ENCODE measurements around the gene QKI.

Gene QKI

DNA sequence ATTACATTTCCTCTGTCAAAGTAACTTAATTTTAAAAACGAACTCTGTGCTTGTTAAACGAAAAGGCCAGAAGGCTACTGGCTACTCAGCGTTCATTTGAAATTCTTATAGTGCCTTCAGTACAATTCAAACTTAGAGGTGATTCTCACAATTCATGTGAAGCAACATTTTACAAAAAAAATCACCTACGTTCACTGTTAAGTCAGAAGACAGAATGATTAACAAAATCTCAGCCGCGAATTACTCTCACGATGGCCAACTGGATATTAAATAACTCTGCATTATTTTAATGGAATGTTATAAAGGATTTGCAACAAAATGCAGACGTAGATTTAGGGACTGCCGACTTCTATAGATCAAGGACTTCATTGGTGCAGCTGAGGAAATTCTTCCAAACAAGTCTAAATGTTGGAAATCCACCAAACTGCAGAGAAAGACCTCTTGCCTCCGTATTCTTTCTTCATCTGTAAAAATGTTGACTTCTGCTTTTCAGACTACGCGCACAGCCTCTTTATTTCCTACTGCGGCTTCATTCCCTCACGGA is 1.6 kb upstream of the QKI start:
- Histone ChIP-seq H3K27ac (ENCODE audit: insufficient read depth, low read depth, low read length, poor library complexity, severe bottlenecking) (peak overlapping the region; percentile 87), H3K9me3 (ENCODE audit: control insufficient read depth, low read length) (peaks cover 2% of the 10 kb centered on the region)
- 11 to 13% methylated on average over 14 of the region's 14 CpGs for WGBS, 2 experiments

DNA sequence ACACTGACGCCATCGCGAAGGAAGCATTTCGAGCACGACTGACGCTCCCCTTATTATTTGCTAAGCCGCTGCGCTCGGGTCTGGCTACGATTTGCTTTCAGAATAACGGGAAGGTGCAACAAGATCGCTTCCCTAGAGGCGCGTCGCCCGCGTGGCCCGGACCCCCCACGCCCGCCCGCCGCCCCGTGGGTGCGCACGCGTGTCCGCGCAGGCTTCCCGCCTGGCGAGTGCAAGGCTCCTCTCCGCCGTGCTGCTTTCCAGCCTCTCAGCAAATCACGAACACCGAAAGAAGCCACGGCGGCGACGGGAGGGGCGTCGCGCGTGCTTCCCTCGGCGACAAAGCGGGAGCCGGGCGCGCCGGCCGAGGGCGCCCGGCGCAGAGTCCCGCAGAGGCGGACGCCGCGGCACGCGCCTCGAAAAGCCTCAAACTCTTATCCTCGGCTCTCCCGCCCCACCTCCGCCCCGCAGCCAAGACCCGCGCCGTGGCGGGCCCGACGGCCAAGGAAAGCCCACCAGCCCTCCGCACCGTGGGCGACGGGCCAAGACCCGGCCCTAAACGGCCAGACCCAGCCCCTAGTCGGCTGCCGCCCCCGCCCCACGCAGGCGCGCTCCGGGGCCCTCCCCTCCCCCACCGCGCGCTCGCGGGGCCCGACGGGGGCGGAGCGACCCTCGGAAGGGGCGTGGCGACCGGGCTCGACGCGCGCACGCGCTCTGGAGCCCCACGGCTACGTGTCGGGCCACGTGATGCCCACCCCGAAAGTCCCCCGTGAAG is 987 bp upstream of the QKI start:
- H3K27me3 ChIP-seq (ENCODE audit: control insufficient read depth, insufficient read depth, low read length, poor library complexity, severe bottlenecking) = no peaks in the 10 kb centered on the region
- H3K36me3 ChIP-seq (ENCODE audit: control insufficient read depth, insufficient read depth, low read length) = no peaks in the 10 kb centered on the region
- H3K9me3 ChIP-seq (ENCODE audit: control insufficient read depth, low read length) = peaks cover under 1% of the 10 kb centered on the region
- H3K27ac ChIP-seq (ENCODE audit: insufficient read depth, low read depth, low read length, poor library complexity, severe bottlenecking) = peak overlapping the region; percentile 87
- H3K4me3 ChIP-seq (ENCODE audit: insufficient read depth, low read depth, low read length) = peak overlapping the region; percentile 72
- 0% methylated on average over 109 of the region's 109 CpGs for WGBS, 2 experiments
- peaks cover 5% of the 10 kb centered on the region for H3K4me1 ChIP-seq (ENCODE audit: control insufficient read depth, insufficient read depth, low read length)

More for the DNA sequence above, 1.6 kb upstream of the QKI start:
- no peaks in the 10 kb centered on the region for H3K4me1 ChIP-seq (ENCODE audit: control insufficient read depth, insufficient read depth, low read length)
- no peaks in the 10 kb centered on the region for H3K27me3 ChIP-seq (ENCODE audit: control insufficient read depth, insufficient read depth, low read length, poor library complexity, severe bottlenecking)
- no peaks in the 10 kb centered on the region for H3K36me3 ChIP-seq (ENCODE audit: control insufficient read depth, insufficient read depth, low read length)
- peak overlapping the region; percentile 72 for H3K4me3 ChIP-seq (ENCODE audit: insufficient read depth, low read depth, low read length)

DNA sequence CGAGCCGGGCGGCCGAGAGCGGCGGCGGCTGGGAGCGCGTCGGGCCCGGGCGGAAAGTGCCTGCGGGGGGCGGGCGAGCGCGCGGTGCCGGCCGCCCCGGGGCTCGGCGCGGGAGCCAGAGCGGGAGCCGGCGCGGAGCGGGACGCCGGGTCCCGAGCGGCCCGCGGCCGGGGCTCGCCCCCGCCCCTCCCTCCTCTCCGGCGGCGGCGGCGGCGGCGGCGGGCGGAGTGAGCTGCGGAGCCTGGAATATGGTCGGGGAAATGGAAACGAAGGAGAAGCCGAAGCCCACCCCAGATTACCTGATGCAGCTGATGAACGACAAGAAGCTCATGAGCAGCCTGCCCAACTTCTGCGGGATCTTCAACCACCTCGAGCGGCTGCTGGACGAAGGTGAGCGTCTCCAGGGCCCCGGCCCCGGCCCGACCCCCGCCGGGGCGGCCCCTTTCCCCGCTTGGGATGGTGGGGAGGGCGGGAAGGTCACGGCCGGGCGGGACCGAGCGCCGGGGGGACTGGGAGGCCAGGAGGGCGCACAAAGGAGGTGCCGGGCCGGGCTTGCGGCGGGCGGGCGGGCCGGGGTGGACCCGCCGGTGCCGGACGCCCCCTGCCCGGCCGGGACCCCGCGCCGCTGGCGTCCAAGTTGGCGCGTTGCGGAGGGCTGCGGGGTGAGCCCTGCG is 565 bp downstream of the QKI start:
- Histone ChIP-seq H3K27me3 (ENCODE audit: control insufficient read depth, insufficient read depth, low read length, poor library complexity, severe bottlenecking) (no peaks in the 10 kb centered on the region), H3K9me3 (ENCODE audit: control insufficient read depth, low read length) (no peaks in the 10 kb centered on the region), H3K4me1 (ENCODE audit: control insufficient read depth, insufficient read depth, low read length) (peaks cover 12% of the 10 kb centered on the region), H3K4me3 (ENCODE audit: insufficient read depth, low read depth, low read length) (peak overlapping the region; percentile 90), H3K36me3 (ENCODE audit: control insufficient read depth, insufficient read depth, low read length) (no peaks in the 10 kb centered on the region), H3K27ac (ENCODE audit: insufficient read depth, low read depth, low read length, poor library complexity, severe bottlenecking) (peak overlapping the region; percentile 68)
- WGBS, 2 experiments = 1% methylated on average over 94 of the region's 94 CpGs

DNA sequence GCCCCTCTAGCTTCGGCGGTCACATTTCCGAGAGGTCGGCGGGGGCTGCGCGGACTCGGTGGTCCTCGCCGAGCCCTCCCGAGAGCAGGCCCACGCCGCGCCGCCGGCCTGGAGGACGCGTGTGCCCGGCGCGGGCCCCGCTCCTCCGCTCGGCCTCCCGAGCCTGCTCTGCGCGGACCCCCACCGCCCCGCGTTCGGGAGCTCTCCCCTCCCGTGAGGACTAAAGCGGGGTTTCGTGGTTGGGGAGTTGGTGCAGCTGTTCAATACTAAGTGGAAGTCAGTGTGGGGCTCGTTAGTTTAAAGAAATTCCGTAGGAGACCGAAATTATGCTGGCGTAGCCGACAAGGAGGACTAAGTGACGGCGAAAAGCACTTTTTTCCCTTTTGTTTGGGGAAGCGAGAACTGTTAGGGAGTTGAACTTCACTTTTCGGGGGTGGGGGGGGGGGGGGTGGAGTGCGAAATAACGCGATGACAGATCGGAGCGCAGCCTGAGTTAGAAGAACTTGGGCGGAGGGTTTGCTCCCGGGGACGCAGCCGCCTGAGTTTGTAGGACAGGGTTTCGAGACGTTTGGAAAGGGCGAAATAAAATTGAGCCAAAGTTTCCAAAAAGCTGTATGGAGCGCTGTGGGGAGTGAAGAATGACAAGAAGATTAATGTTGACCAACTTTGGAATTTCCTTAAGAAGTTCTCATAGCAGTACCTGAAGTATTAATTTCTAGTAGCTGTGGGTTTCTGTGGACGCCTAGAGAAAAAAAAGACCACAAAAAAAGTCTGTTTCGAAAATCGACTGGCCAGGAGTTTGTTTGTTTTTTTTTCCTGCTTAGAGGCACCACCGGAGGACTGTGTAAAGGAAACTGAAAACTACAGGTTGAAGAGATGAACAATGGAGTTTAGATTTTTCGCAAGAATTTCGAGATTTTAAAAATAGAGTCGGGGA is 1.4 kb downstream of the QKI start:
- 0% methylated on average over 63 of the region's 63 CpGs for WGBS, 2 experiments
- H3K9me3 ChIP-seq (ENCODE audit: control insufficient read depth, low read length) = no peaks in the 10 kb centered on the region
- H3K4me3 ChIP-seq (ENCODE audit: insufficient read depth, low read depth, low read length) = peak overlapping the region; percentile 90
- H3K4me1 ChIP-seq (ENCODE audit: control insufficient read depth, insufficient read depth, low read length) = peaks cover 17% of the 10 kb centered on the region
- H3K27me3 ChIP-seq (ENCODE audit: control insufficient read depth, insufficient read depth, low read length, poor library complexity, severe bottlenecking) = no peaks in the 10 kb centered on the region
- H3K27ac ChIP-seq (ENCODE audit: insufficient read depth, low read depth, low read length, poor library complexity, severe bottlenecking) = peak overlapping the region; percentile 52
- no peaks in the 10 kb centered on the region for H3K36me3 ChIP-seq (ENCODE audit: control insufficient read depth, insufficient read depth, low read length)

DNA sequence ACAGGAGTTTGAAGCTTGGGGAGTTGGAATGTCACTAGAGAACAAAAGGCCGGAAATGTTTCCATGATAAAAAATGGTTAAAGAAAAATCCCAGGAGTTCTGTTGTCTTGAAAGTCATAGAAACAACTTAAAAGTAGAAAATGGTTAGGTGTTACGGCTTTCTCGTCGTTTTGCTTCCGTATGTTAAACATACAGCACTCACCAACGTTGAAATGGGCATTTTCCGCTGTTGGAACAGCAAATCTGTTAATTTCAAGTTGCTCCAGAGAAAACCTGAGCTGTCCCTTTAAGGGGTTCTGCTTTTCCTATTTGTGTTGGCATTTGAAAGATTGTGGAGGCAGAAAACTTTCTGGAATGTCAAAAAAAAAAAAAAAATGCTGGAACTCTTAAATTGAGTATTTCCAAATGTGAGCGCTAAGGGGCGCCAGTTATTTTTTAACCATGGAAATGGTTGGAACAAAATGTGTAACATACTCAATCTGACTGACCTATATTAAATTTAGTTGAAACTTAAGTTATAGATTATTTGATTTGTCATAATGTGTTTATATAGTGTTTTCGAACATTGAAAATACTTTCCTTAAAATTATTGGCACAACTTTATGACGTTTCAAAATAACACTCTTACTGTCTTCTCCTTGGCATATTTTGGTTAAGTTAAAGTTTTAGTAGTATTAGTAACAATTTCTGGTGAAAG is 2.2 kb downstream of the QKI start:
- Histone ChIP-seq H3K27ac (ENCODE audit: insufficient read depth, low read depth, low read length, poor library complexity, severe bottlenecking) (no peak overlapping the region), H3K36me3 (ENCODE audit: control insufficient read depth, insufficient read depth, low read length) (no peaks in the 10 kb centered on the region), H3K4me3 (ENCODE audit: insufficient read depth, low read depth, low read length) (peak overlapping the region; percentile 90), H3K9me3 (ENCODE audit: control insufficient read depth, low read length) (no peaks in the 10 kb centered on the region), H3K27me3 (ENCODE audit: control insufficient read depth, insufficient read depth, low read length, poor library complexity, severe bottlenecking) (no peaks in the 10 kb centered on the region), H3K4me1 (ENCODE audit: control insufficient read depth, insufficient read depth, low read length) (peaks cover 17% of the 10 kb centered on the region)
- WGBS, 2 experiments = 1 to 3% methylated on average over 7 to 9 of the region's 11 CpGs

DNA sequence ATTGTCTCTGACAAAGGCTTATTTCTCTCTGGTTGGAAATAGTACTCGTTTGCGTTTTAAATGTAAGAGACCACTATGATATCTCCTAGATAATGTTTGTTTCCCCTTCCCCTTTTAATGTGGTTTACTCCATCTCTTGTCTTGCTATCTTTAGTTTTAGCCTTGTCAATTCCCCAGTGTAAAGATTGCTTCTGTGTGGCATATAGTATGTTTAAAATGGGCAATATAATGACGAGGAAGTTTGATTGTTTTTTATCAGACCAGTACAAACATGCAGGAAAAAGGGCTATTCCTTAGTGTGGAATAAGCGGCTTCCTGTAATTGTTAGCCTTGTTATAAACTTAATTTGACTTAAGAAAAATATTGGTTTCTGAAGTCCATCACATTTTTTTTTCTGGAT is 3.1 kb downstream of the QKI start:
- Histone ChIP-seq H3K4me1 (ENCODE audit: control insufficient read depth, insufficient read depth, low read length) (peaks cover 17% of the 10 kb centered on the region), H3K27me3 (ENCODE audit: control insufficient read depth, insufficient read depth, low read length, poor library complexity, severe bottlenecking) (no peaks in the 10 kb centered on the region), H3K4me3 (ENCODE audit: insufficient read depth, low read depth, low read length) (peak overlapping the region; percentile 90), H3K9me3 (ENCODE audit: control insufficient read depth, low read length) (no peaks in the 10 kb centered on the region), H3K27ac (ENCODE audit: insufficient read depth, low read depth, low read length, poor library complexity, severe bottlenecking) (no peak overlapping the region), H3K36me3 (ENCODE audit: control insufficient read depth, insufficient read depth, low read length) (no peaks in the 10 kb centered on the region)
- WGBS, 2 experiments = 23% methylated on average over 2 to 4 of the region's 4 CpGs

DNA sequence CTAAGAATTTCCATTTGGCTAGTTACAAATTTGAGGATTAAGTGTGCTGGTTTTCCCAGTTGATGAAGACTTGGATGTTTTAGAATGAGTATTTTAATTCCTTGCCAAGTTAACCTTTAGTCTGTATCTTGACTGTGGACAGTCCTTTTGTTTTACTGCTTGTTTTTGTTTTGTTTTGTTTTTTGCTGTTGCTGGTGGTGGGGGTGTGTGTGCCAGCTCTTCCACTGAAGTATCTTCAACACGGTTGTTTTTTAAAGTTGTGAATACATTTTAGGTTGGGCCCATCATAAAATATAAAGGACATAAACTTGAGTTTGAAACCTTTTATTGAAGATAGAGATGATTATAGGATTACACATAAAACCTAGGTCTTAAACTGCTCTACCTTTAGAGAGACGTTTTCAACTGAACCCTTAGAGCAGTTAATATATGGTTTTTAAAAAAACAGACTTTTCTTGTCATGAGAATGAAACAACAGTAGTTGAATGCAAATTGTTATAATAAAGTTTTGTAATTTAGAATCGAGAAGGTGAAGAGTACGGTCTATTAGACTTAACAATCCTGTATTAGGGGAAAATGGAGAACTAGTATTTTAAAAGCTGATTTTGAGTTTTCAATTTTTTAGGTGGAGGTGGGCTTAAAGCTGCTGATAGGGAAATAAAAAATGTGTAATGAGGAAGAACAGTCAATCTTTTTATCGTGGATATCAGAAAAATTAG is 4.0 kb downstream of the QKI start:
- WGBS, 2 experiments = 69 to 82% methylated on average over 3 to 5 of the region's 5 CpGs
- no peak overlapping the region for H3K4me3 ChIP-seq (ENCODE audit: insufficient read depth, low read depth, low read length)
- peaks cover 17% of the 10 kb centered on the region for H3K4me1 ChIP-seq (ENCODE audit: control insufficient read depth, insufficient read depth, low read length)
- H3K27me3 ChIP-seq (ENCODE audit: control insufficient read depth, insufficient read depth, low read length, poor library complexity, severe bottlenecking) = no peaks in the 10 kb centered on the region
- H3K36me3 ChIP-seq (ENCODE audit: control insufficient read depth, insufficient read depth, low read length) = no peaks in the 10 kb centered on the region
- H3K27ac ChIP-seq (ENCODE audit: insufficient read depth, low read depth, low read length, poor library complexity, severe bottlenecking) = no peak overlapping the region
- no peaks in the 10 kb centered on the region for H3K9me3 ChIP-seq (ENCODE audit: control insufficient read depth, low read length)

DNA sequence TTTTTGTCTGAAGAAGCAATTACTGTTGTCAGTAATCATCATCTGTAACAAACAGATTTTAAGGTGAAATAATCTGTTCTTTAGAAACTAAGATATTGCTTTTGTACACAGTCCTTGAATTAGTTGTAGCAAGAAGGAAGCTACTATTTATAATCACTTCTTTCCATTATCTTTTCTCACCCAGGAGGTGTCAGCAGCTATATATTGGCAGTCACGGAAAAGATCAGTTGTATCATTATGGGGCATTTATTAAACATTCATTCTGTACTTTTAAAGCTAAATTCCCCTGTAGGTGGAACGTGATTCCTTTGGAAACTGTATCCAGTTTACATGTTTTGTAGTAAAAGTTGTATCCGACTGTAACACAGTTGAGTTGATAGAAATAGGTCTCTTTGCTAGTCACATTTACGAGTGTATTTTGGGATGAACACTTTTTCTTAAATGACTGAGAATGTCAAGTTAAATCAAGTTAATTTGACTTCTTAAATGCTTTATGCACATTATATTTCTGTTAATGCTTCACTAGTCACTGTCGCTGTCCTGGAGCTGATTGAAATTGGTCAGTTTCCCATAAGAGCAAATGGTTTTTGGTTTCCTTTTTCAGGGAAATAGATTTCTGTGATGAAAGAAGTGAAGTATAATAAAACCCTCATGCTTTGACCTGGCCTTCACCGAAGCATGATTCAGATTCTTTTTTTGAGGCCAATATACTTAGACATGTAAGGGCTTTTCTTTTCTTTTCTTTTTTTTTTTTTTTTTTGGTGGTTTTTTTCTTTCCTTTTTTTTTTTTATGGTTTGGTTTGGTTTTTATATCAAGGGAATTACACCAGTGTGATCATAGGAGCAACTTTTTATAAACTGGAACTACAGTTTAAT is 5.1 kb downstream of the QKI start:
- no peak overlapping the region for H3K27ac ChIP-seq (ENCODE audit: insufficient read depth, low read depth, low read length, poor library complexity, severe bottlenecking)
- WGBS, 2 experiments = 59 to 77% methylated on average over 4 to 5 of the region's 6 CpGs

More for the DNA sequence above, 5.1 kb downstream of the QKI start:
- Histone ChIP-seq H3K36me3 (ENCODE audit: control insufficient read depth, insufficient read depth, low read length) (no peaks in the 10 kb centered on the region), H3K27me3 (ENCODE audit: control insufficient read depth, insufficient read depth, low read length, poor library complexity, severe bottlenecking) (no peaks in the 10 kb centered on the region), H3K4me3 (ENCODE audit: insufficient read depth, low read depth, low read length) (no peak overlapping the region), H3K9me3 (ENCODE audit: control insufficient read depth, low read length) (no peaks in the 10 kb centered on the region), H3K4me1 (ENCODE audit: control insufficient read depth, insufficient read depth, low read length) (peaks cover 17% of the 10 kb centered on the region)

All from ectodermal cell (in vitro differentiated cells).